HG03196 (cell line): ENCODE results near the gene CLINT1.
A peak's percentile ranks its signal among the peaks of the same experiment; 100 is the strongest.
"Not testable (repeated sequence)": the region's sequence is repeated elsewhere in the genome, so short reads cannot be mapped to it uniquely, and the experiment has no call there.

Experiments used
- ATAC-seq: cut with Tn5 transposase; IDR thresholded peaks from one replicate; pipeline ENCODE4 v1.9.1; 2021; ENCODE audit not compliant: unreplicated experiment

Gene CLINT1

DNA sequence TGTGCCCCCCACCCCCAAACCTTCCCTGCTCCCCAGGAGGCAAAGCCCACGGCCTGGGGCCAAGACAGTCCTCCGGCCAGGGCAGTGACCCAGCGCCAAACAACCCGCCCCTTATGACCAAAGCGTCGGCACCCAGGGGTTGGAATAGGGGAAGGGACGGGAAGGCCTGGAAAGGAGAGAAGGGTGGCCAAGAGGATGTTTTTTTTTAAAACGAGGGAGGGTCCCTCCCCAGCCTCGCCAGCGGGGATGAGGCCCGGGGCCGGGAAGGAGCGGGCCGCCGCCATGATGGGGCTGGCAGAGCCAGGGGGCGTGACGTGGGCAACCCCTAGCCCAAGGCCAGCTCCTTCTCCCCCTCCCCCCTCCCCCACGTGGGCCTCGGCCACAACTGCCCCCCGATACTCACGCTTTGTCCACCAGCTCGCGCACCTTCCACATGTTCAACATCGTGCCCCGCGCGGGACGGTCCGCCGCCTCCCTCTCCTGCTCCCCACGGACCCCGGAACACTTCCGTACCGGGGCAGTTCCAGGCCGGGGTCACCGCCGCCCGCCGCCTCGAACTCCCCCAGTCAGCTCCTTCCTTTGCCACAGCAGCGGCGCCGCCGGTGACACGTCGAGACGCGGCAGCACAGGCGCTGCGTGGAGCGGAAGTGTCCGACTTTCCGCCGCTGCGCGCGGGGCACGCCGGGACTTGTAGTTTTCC lies at the start of gene CLINT1:
Gene CLINT1 (minus strand): TSS at position 619 of the 700 bp plus-strand sequence. CDS start 175 bp downstream, at position 444.
- peak; percentile 51 for ATAC-seq

DNA sequence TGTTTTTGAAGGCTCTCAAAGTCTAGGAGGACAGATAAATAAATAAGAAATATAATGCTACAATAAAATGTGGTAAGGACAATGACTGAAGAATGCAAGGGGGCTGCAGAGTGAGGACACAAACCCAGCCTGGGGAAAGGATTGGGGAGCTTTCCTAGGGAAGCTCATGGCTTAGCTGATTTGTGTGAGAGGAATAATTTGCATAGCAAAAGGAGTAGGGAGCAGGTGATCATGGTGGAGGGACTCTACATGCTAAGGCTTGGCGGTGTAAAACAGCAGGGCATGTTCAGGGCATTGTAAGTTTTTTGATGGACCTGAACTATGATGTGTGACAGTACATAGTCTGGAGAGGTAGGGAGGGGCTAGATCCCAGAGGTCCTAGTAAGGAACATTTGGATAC lies 49.5 kb upstream of the CLINT1 start:
- no peak for ATAC-seq

DNA sequence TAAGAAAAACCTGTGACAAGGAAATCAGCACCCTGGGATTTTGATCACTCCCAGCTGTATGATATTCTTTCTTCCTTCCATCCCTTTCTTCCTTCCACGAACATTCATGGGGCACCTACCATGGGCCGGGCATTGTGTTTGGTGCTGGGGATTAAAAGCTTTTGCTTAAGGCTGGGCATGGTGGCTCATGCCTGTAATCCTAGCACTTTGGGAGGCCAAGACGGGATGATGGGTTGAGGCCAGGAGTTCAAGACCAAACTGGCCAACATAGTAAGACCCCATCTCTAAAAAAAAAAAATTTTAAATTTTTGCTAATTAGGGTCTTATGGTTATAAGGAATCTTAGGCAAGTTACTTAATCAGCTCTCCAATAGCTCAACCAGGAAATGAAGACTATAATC lies 48.5 kb upstream of the CLINT1 start:
- ATAC-seq, result no peak

DNA sequence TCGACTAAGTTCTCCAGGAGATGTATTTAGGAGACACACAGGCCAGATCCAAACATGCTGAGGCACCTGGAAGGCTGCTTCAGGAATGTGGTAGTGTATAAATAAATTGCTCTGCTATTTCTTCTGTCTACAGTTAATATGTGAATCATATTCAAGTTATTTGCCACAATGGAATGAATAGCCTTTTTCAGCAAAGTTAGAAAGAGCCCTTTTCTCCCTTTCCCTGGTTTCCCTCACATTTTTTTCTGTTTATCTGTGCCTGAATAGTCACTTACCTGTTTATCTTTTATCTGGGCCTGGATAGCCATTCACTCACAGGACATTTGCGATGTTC lies 44.1 kb upstream of the CLINT1 start:
- no peak for ATAC-seq

DNA sequence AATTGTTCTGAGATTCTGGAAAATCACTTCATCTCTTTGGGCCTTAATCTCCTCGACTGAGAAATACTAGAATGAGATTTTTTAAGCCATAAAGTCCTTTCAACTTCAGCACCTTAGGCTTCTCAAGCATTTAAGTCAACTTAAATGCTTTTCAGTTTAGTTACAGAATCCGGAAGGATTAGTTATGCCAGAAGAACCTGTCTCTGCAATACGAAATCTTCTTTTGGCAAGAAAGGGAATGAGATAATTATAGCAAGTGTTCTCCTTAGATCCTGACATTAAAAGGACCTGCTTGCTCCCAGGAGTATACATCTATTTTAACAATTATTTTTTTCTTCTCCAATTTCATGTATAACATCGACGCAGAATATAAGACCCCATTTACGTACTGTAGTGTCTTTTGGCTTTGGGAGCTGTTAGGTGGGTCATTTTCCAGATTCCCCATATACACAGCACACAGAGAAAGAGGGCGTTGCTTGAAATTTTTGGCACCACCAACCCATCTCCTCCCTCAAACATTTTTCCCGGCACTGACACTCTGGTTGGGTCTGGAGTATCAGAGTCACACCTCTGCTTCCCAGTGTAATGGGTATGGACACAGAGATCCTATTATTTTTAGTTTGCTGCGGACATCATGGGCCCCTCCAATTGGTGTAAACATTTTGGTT lies 43.6 kb upstream of the CLINT1 start:
- no peak for ATAC-seq

DNA sequence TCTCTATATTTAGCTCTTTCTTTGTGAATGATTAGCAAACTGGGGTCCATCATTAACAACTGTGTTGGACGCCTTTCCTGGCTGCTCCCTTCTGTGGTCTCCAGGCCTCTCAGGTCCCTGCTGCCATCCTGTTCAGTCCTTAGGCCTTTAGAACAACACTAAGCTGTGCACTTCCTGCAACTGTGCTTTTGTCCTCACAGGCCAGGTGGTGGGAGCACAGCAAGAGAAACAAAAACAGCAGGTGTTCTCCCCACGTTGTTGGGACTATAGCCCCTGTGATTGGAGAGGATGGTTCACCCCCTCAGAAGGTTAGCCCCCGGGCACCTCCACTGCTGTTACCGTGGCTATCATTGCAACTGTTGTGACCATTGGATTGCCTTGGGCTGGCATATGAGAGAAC lies 41.7 kb upstream of the CLINT1 start:
- no peak for ATAC-seq

DNA sequence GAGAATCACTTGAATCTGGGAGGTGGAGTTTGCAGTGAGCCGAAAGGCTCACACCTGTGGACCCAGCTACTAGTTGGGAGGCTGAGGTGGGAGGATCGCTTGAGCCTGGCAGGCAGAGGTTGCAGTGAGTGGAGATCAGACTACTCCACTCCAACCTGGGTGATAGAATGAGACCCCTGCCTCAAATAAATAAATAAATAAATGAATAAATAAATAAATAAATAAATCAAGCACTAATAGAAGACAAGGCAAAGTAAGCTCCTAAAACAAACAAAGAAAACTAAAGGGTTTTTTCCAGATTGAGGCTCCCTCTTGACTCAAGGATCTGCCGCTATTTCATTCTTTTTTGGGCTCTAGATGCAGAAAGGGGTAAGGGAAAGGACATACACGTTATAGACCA lies 34.7 kb upstream of the CLINT1 start:
- no peak for ATAC-seq

DNA sequence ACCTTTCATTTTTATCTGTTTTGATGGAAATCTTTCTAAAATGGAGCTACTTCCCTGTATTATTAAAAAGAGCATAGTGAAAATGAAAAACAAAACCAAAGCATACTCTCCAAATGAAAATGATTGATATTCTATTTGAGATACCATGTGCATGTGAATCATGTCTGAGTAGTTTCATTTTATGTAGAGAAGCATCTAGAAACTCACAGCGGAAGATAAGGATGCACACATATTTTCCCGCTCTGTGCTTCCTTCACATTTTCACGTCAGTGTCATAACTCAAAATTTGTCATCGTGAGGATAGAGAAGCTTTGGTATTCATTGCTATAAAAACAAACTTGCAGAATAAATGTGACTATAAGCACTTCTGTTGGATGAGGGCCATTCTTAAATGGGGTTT lies 34.0 kb upstream of the CLINT1 start:
- no peak for ATAC-seq

DNA sequence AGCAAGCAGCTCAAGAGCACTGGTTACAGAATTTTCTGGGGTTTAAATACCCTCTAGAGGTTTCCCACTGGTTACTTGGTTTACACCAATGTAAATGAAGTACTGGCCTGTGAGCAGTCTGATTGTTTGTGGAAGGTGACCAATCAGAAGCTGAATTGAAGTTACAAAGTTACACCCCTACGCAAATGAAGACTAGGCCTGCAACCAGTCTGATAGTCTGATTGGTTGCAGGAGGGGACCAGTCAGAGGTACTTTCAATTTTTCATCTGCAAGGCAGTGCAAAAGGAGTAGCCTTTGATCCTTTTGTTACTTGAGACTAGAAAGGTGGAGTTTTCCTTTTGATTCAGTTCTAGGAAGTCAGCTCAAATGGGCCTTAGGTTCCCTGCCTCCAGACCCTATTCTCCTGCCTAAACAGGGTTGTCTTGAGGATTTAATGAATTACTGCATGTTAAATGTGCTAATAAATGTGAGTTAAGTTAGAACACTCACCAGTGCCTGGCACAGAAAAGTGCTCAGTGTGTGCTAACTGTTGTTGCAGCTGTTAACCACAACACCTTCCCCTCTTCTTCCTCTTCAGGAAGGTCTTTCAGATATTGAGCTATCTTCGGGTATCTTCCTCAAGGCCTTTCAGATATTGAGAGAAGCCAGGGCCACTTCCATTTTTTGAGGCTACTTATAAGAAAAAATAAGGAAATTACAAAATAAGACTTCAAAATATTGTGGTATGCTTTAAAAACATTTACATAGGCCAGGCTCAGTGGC lies 32.1 kb upstream of the CLINT1 start:
- no peak for ATAC-seq

DNA sequence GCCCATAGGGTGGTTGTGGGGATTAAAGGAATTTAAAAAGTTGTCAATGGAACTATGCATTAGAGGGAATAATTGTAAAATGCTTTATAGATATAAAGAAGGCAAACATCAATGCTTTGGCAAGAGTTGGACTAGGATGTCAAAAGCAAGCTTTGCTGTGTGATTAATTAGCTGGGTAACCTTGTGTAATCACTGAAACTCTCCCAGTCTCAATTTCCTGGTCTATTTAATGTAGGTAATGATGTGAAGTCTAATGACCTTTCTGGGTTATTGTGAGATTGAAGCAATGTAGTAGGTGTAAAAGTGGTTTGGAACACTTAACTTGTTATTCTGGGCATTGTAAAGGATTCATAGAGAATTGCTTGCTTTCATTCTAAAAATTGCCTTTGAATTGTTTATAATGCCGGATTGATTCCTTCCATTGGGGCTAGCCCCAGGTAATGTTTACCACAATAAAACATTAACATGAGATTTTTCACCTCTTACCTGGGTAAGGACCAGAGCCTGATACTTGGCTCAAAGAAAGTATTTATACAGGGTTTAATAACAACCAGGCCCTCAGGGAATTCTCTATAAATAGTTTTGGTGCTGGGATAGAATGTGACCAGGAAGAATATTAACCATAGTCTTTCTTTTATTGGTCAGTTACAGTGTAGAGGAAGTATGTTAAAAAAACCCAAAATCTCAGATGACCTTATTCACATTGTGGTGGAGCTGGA lies 30.0 kb upstream of the CLINT1 start:
- no peak for ATAC-seq

DNA sequence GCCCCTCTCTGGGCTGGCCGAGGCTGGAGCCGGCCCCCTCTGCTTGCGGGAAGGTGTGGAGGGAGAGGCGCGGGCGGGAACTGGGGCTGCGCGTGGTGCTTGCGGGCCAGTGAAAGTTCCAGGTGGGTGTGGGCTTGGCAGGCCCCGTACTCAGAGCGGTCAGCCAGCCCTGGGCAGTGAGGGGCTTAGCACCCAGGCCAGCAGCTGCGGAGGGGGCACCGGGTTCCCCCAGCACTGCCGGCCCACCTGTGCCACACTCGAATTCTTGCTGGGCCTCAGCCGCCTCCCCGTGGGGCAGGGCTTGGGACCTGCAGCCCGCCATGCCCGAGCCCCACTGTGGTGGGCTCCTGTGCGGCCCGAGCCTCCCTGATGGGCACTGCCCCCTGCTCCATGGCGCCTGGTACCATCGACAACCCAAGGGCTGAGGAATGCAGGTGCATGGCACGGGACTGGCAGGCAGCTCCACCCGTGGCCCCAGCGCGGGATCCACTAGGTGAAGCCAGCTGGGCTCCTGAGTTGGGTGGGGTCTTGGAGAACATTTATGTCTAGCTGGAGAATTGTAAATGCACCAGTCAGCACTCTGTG lies 27.9 kb upstream of the CLINT1 start:
- no peak for ATAC-seq

DNA sequence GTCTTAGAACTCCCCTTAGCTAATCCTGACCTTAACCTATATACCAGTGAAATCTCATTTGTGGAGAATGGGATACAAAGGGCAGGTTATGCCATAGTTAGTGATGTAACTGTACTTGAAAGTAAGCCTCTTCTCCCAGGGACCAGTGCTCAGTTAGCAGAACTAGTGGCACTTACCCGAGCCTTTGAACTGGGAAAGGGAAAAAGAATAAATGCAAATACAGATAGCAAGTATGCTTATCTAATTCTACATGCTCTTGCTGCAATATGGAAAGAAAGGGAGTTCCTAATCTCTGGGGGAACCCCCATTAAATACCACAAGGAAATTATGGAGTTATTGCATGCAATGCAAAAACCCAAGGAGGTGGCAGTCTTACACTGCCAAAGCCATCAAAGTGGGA lies 26.1 kb upstream of the CLINT1 start:
- ATAC-seq, result not testable (repeated sequence)

DNA sequence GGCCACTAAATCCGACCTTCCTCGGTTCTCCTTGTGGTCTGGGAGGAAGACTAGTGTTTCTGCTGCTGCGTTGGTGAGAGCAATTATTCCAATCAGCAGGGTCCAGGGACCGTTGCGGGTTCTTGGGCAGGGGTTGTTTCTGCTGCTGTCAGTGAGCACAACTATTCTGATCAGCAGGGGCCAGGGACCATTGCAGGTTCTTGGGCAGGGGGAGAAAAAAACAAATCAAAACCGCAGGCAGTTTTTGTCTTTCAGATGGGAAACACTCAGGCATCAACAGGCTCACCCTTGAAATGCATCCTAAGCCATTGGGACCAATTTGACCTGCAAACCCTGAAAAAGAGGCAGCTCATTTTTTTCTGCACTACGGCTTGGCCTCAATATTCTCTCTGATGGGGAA lies 22.6 kb upstream of the CLINT1 start:
- ATAC-seq, result not testable (repeated sequence)

DNA sequence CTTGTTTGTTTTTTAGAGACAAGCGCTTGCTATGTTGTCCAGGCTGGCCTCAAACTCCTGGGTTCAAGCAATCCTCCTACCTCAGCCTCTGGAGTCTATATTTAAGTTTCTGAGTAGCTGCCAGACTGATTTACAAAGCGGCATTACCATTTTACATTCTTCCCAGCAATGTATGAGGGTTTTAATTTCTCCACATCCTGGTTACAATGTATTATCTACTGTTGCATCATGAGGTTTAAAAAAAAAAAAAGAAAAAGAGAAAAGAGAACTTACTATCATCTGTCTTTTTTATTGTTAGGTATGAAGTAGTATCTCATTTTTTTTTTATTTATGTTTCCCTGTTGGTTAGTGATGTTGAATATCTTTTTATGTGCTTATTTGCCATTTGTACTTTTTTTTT lies 18.9 kb upstream of the CLINT1 start:
- no peak for ATAC-seq

DNA sequence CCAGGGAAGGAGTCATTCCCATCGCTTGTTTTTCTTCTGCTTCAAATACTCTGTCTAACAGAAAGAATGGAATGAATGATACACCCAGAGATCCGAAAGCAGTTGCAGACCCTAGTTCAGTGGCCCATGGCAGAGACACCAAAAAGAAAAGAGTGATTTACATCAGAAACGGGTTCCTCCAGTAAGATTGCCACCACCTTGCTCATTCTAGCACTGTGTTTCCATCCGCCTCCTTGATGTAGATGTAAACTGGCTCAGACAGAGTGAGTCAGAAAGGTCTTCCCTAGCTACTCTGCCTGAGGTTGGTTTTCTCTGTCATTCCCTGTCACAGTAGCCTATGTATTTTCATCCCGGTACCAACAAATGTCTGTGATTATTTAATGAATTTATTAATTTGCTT lies 15.9 kb upstream of the CLINT1 start:
- ATAC-seq, result no peak

DNA sequence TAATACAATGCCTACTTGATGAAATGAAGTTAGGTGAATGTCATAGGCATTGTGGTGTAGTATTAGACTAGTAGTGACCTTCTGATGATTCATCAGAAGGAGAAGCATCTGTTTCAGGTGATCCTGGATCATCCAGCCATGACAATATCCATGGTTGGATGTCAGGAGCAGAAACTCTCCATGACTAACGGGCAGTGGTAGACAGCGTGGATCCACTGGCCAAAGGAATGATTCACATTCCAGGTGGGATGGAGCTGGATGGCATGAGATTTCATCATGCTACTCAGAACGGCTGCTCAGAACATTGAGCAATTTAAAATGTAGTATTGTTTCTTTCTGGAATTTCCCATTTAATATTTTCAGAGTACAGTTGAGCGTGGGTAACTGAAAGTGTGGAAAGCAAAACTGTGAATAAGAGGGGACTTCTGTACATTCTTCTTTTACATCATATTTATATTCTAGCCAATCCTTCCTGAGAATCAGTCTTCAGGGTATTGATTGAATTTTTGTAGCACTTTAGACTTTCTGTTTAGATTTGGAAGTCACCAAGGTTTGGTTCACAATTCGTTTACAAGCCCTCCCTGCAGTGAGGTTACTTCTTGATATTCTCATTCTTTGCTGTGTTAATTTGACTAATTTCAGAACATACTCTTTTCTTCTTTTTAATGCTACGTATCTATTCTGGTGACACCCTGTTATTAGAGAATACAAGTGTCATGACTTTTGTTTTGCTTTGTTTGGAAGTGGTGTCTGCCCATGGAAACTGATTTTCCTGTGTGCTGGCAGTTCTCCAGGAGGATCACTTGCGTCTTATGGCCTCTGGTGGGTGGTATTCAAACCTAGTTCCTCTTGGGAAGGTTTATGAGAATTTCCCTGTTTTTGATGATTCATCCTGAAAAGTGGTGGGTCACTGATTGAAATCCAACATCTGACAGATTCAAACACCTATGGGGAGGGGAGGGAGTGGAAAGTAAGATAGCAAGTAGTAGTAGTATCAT lies 12.2 kb upstream of the CLINT1 start:
- ATAC-seq, result no peak

DNA sequence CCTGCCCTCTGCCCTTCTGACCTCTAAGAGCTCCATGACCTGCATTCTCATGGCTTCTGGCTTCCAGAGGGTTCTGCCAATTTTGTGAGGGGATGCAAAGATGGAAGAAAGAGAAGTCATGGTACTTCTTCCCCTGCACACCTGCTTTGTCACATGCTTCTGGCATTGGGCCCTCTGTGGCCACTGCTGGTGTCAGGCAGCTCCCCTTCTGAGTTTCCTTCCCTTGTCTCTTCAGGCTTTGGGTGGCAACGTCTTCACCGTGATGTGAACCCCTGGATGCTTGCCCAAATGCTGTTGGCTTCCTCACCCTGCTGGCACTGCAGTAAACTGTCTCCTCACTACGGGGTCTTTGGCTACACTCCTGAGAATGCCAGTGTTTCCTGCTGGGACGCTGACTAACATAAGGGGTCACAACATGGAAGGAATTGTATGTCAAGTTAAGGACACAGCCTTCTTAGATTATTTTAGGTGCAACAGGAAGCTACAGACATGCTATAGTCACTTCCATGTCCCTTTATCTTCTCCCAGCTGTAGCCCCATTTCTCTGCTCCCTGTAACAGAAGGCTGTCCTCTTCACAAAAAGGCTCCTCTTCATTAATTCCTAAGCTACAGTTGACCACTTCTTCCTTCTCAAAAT lies 8.9 kb upstream of the CLINT1 start:
- ATAC-seq, result no peak

DNA sequence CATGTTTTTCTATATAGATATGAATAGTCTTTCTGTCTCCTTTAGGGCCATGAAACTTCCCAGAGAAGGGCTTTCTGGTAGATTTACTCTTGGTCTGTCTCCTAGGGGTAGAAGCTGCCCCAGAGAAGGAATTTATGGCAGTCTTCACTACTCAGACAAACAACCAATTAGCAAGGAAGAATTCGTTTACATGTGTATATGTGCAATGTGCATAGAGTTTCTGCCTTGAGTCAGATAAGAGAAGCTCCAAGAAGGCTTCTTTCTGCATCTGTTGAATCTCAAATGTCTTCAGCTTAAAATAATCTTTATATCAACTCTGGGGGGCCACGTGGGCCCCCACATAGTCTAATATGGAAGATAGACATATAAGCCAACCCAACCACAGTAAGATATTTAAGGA lies 7.6 kb upstream of the CLINT1 start:
- no peak for ATAC-seq

DNA sequence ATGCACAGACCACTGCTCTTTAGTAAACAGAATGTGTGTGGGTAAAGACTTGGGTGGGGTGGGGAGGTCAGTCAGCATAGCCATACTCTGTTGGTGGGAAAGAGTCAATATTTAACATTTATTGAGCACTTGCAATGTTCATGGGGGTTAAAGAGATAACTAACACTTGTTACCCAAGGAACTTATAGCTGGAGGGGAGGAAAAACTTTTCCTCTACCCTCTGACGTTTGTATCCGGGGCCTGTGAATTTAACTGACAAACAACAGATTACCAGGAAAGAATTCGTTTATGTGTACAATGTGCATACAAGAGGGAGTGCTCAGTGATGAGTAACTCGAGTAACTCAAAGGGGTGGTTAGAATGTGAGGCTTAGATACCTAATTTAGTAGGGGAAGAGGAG lies 6.8 kb upstream of the CLINT1 start:
- no peak for ATAC-seq

DNA sequence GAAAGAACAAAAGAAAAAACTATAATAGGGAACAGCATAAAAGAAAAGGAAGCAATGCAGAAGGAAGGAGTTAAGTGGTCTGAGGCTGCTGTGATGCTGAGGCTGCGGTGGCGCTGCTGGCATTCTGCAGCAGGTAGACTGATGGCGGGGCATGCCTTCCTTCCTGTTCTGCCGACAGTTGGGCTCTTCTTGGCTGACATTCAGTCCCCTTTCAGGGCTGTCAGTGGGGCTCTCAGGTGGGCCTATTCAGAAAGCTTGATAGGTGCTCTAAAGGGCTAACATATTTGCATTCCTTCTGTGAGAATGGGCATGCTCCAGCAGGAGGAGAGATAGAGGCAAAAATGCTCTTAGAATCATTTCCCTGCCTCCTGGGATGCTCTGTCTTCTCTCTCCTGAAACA lies 5.1 kb upstream of the CLINT1 start:
- ATAC-seq, result no peak
